GM18511 (cell line): ENCODE data around the gene BMP6.

Experiments used
- ATAC-seq: cut with Tn5 transposase; IDR thresholded peaks from one replicate; pipeline ENCODE4 v1.9.1; 2021; ENCODE audit warnings: mild to moderate bottlenecking, moderate library complexity; ENCODE audit not compliant: unreplicated experiment

BMP6 gene

DNA sequence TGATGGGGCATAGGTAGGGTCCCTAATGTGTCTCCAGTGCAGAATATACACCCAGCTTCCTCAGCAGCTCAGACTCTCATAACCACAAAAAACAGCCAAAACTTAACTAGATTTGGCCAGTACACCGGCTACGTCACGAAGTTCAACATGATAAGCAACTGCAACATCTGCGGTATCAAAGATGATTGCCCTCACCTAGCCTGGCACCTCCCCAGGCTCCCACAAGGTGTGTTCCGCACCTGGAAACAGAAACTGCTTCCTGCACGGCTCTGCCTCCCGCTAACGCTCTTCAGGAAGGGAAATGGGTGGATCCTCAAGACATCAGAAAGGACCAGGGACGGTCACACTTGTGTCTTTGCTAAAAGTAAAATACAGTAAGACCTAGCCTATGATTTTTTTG lies 175.2 kb downstream of the BMP6 start:
- peak; percentile 9 for ATAC-seq

DNA sequence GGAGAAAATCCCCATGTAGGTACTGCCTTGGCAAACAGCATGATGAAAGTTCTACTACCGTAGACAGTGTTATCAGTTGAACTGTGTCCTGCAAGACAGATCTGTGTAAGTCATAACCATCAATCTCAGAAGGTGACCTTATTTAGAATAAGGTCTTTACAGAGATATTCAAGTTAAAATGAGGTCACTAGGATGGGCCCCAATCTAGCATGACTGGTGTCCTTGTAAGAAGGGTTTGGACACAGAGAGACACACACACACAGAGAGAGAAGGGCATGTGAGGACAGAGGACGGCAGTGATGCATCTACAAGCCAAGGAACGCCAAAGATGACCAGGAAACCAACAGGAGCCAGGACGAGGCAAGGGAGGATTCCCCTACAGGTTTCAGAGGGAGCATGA lies 175.9 kb downstream of the BMP6 start:
- no peak for ATAC-seq

DNA sequence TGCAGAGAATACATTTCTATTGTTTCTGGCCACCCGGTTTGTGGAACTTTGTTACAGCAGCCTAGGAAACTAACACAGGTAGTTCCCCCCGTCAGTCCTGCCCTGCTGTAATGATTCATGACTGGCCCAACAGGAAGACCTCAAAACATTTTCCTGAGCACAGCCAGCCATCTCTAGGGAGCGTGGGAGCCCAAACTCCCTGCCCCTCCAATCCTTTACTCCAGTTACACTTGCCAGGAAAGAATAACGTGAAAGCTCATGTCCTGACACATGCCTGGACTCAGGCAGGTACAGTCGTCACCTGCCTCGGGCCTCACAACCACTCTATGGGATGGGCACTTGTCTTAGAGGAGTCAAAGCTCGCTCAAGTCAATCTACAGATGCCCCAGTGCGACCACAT lies 176.3 kb downstream of the BMP6 start:
- no peak for ATAC-seq

- no peak for ATAC-seq
Measured at GRCh38 chr6:7902867-7903266, 177.0 kb downstream of the BMP6 start.

GRCh38 chr6:7903673-7904072 lies 177.8 kb downstream of the BMP6 start:
- no peak for ATAC-seq

GRCh38 chr6:7904654-7905319 lies 178.9 kb downstream of the BMP6 start:
- no peak for ATAC-seq

- no peak for ATAC-seq
Measured at GRCh38 chr6:7905416-7905815, 179.5 kb downstream of the BMP6 start.

DNA sequence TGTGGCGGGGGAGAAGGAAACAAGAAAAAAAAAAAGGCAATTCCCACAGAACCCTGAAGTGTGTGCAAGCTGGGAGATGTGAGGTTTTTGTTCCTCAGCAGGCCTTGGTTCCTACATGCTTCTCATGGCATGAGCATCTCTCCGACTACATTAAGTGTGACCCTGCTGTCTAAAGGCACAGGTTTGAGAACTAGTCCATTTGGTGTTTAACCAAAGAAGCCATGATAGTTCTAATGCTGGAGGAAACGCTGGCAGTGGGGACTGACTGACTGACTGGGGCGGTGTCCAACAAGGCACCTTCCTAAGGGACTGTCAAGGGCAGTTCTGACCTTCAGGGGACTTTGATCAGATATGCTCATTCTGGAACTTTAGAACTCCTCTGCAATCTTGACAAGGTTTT lies 180.8 kb downstream of the BMP6 start:
- ATAC-seq: no peak

DNA sequence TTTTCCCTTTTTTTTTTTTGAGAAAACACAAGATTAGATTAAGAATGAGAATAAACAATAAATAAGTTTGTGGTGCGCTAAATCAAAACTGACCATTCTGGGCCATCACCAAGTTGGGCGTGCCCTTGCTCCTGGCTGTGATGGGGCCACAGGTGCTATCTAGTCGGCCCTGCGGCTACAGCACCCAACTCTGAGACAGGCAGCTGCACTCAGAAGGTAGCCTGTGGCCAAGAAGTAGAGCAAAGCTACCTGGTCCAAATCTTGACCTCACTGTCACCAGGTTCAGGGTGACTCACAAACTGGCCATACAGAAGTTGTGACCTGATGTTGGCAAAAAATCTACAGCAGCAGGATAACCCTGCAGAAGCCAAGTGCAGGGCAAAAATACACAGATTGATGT lies 181.3 kb downstream of the BMP6 start:
- no peak for ATAC-seq

DNA sequence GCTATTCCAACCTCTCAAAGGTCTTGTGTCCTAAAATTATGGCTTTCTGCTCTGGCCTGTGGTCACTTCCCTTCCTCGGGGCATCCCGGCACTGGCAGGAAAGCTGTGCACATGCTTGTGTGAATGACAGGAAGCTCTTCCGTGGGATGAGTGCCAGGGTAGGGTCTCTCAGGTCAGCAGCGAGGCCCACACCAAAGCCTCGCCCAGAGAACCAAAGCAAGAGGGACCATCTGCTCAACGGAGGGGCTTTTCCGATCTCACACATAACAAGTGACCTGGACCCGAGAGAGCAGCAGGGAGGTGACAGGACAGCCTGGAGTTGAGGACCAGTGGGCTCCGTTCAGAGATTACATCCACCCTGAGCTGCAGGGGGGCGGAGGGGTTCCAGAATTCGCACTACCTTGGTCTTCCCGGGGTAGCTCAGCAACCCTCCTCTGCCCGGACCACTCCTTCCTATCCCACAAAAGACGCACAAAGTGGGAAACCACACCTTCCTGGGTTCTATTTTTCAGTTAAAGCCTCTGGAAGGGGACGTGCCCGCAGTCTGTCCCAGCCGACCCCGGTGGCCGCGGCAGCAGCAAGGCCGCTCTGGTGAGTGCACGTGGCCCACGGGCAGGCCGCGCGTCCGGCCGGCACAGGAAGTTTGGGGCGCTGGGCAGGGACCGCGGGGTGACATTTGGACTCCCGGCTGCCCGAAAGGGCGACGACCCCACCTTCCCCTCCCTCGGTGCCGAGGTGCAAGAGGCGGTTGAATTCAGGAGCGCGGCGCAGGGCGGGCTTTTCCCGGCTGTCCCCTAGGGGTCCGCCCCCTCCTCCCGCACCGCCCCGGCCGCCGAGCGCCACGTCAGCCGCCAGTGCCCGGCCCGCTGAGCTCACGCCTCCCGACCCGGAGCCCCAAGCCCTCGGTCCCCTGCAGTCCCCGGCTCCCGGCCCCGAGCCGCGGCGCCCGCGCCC lies 183.7 kb downstream of the BMP6 start:
- ATAC-seq: peak; percentile 45

- ATAC-seq: peak; percentile 35
Measured at GRCh38 chr6:7910298-7910653, 184.4 kb downstream of the BMP6 start.

DNA sequence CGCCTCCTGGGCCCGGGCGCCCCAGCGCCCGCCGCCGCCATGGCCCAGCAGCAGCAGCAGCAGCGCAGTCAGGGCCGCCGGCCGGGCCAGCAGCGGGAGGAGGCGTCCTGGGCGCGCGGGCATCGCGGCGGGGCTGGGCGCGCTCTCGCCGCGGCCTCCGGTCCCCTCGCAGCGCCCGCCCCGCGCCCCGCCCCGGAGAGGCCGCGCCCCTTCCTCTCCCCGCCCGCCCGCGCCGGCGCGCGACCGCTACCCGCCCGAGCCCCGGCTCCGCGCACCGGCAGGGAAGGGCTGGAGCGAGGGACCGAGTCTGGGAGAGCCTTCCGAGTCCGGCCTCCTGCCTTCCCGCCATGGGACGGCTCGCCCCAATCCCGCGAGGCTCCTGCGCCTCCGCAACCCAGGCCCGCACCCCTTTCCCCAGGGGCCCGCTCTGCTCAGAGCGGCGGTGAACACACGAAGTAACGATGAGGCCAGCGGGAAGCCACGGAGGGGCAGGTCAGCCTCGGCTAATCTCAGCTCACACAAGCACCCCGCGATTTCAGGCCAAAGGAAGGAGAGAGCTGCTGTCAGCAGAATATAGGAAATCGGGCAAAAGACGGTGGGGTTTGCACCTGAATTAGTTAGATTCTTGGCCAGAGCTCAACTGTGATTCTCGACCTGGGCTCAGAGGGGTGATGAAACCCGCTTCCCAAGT lies 184.9 kb downstream of the BMP6 start, which contains the start of gene TXNDC5:
Gene TXNDC5, minus strand, starts transcription at position 135 of the 691 bp plus-strand sequence. Its CDS starts 12 bp downstream, at position 123.
- ATAC-seq: peak; percentile 73

- no peak for ATAC-seq
Measured at GRCh38 chr6:7911345-7911725, 185.4 kb downstream of the BMP6 start.

DNA sequence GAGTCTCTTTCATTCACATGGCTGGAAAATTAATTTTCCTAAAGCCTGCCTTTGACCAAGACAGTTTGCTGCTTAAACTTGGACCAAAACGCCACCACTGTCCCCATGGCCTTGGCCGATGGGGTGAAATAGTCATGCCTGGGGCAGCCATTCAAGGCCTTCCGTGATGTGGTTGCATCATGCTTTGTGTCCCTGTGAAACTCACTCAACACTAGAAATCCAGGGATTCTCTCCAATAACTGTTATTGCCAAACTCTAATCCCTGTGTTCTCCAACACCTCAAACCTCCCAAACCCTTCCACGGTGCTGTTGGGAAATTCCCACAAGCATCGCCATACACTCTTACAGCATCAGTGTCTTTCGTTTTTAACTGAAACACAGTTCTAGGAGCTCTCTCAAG lies 186.1 kb downstream of the BMP6 start:
- no peak for ATAC-seq

GRCh38 chr6:7912736-7913517 lies 187.0 kb downstream of the BMP6 start:
- no peak for ATAC-seq

- ATAC-seq: no peak
Measured at GRCh38 chr6:7914311-7914710, 188.4 kb downstream of the BMP6 start.

DNA sequence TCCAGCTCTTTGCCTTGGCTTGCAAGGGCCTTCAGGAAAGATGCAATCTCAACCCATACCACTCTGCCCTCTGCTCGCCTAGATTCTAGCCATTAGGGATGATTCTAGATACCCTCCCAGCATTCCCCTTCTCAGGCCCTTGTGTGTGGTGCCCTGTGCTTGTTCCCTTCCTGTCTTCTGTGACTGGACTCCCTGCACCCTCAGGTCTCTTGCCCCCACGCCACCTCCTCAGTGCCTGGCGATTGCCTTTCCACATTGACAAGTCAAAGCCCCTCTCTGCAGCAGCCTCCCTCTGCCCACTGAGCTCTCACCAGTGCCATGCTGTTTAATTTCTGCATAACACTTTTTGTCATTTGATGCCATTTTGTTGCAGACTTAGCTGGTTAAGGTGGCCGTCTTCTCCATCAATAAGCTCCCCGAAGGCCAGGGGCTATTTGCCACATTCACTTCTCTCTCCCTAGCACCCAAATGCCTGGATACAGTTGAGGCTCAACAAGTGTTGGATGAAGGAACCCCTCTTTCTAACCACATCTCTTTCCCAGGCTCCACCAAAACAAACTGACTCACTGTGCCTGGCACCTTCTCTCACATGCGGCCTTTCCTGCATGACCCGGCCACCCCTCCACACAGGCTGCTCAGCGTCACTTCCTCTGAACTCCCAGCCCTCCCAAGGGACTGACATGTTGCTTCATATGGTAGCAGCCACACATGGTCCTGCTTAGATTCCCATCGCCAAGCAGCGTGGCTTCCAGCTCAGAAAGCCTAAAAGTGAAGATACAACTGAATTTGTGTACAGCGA lies 189.3 kb downstream of the BMP6 start:
- ATAC-seq: no peak

- peak; percentile 85 for ATAC-seq
Measured at GRCh38 chr6:7916959-7917358, 191.1 kb downstream of the BMP6 start.

DNA sequence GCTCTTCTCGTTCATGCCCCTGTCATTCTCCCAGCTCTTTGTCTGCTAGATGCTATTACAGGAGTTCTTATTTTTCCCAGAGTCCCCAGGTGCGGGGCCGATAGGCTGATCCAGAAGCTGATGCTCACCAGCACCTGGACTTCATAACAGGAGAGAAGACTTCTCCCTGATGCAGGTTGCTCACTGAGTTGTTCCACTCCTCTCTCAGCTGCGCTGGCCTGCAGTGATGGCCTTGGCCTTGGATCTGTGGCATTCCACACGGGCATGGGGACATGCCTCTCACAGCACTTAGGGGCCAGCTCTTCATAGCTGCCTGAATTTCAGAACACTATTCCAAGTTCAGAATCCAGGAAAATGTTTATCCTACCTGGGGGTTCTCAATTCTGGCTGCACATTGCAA lies 191.8 kb downstream of the BMP6 start:
- no peak for ATAC-seq

- ATAC-seq: no peak
Measured at GRCh38 chr6:7918403-7918802, 192.5 kb downstream of the BMP6 start.
